H7 (cell line): ENCODE results near the gene CISD2. TPM values are rescaled to one million over a fixed set of nuclear protein-coding genes. Genes with fewer than 3 reads are reported as not detected.
"Not testable (repeated sequence)": the region's sequence is repeated elsewhere in the genome, so short reads cannot be mapped to it uniquely, and the experiment has no call there.

ENCODE experiments used
- DNase-seq: peaks from one replicate; pipeline ENCODE4 v3.0.0; 2012
- H3K27me3 ChIP-seq: 2 replicates; pipeline ENCODE4 v1.6.0; 2011; ENCODE audit warnings: mild to moderate bottlenecking, low read length; ENCODE audit not compliant: control insufficient read depth, insufficient read depth
- H3K36me3 ChIP-seq: replicated peaks from 2 replicates; pipeline ENCODE4 v1.5.1; 2011; ENCODE audit warnings: low read length; ENCODE audit not compliant: control insufficient read depth, insufficient read depth
- H3K4me3 ChIP-seq: 2 replicates; pipeline ENCODE4 v1.5.1; 2011; ENCODE audit warnings: low read depth, mild to moderate bottlenecking, control low read depth, low read length, moderate library complexity; ENCODE audit not compliant: insufficient read depth
- total RNA-seq: library from RNA; depleted of rRNA; stranded (reverse); fragments of >200 nt; shearing (Covaris generic); gene quantifications from 2 replicates; pipeline ENCODE4 v1.2.3, GENCODE V29; 2014; rRNA removed

Gene CISD2
- total RNA-seq, 1 experiment from 2014 or later = 41.3 TPM

GRCh38 chr4:102918859-102919258 lies 50.1 kb downstream of the CISD2 start:
- no peak overlapping the region for H3K4me3 ChIP-seq
- DNase-seq = no peak
- no peaks in the 10 kb centered on the region for H3K36me3 ChIP-seq
- no peaks in the 10 kb centered on the region for H3K27me3 ChIP-seq

DNA sequence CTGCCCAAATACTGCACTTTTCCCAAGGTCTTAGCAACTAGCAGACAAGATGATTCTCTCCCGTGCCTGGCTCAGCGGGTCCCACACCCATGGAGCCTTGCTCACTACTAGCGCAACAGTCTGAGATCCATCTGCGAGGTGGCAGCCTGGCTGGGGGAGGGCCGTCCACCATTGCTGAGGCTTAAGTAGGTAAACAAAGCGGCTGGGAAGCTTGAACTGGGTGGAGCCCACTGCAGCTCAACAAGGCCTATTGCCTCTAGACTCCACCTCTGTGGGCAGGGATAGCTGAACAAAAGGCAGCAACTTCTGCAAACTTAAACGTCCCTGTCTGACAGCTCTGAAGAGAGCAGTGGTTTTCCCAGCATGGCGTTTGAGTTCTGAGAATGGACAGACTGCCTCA lies 50.9 kb downstream of the CISD2 start:
- not testable (repeated sequence) for DNase-seq, H3K27me3 ChIP-seq, H3K36me3 ChIP-seq, H3K4me3 ChIP-seq

DNA sequence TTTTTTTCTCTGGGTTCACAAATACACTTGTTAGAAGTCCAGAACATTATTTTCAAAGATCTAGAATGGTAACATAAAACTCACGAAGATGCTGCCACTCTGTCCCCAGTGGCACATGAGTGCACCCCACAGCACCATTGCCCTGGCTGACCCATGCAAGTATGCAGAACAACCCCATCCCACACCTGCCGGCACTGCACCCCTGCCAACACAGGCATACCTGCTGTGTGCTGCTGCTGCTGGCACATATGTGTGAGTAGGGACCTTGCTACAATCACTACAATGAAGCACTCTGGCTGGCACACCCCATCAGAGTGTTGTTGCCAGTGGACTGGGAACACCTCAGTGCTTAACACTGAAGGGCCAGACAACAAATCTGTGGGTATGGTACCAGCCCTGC lies 66.9 kb downstream of the CISD2 start:
- no peak overlapping the region for H3K4me3 ChIP-seq
- H3K27me3 ChIP-seq = no peaks in the 10 kb centered on the region
- DNase-seq = no peak
- no peaks in the 10 kb centered on the region for H3K36me3 ChIP-seq

- DNase-seq = peak; percentile 0
- H3K4me3 ChIP-seq, H3K27me3 ChIP-seq, H3K36me3 ChIP-seq: not testable (repeated sequence)
Measured at GRCh38 chr4:102938063-102938462, 69.3 kb downstream of the CISD2 start.

Other genes with a start within 250 kb of the CISD2 start
- gene MANBA, start 108.0 kb upstream of the CISD2 start, total RNA-seq = 16.1 and 31.8 TPM in 2 replicates
- gene UBE2D3, start 41.4 kb upstream of the CISD2 start, total RNA-seq = 437 and 446 TPM in 2 replicates
- not detected in 2 replicates for gene SLC9B1, start 150.7 kb downstream of the CISD2 start, total RNA-seq
- 2.0 and 3.4 TPM in 2 replicates for gene SLC9B2, start 207.8 kb downstream of the CISD2 start, total RNA-seq
- 39.0 and 54.9 TPM in 2 replicates for gene BDH2, start 230.8 kb downstream of the CISD2 start, total RNA-seq